Vagina (tissue), 2 donors: ENCODE data around the gene DHDDS.

ENCODE experiments used
- POLR2A ChIP-seq, 2 donors: fragments of 450-650 bp; IDR thresholded peaks; one replicate each; pipeline ENCODE4 v1.6.1; 2017; ENCODE audit warnings: antibody characterized with exemption in 2 of 2, mild to moderate bottlenecking in 2 of 2, moderate library complexity in 2 of 2
- TF ChIP-seq, protein P1 (sequence below), 3 experiments: fragments of 450-650 bp in 2 of 3; fragments of 200-600 bp in 1 of 3; sonication (generic) in 1 of 3; IDR thresholded peaks; one replicate each; pipeline ENCODE4 v1.5.1; 2017 to 2019; ENCODE audit warnings: antibody characterized with exemption in 3 of 3, mild to moderate bottlenecking in 2 of 3, moderate library complexity in 2 of 3

GRCh38 chr1:26459573-26460031 is 27.5 kb downstream of the DHDDS start:
- TF ChIP-seq, protein P1, sequence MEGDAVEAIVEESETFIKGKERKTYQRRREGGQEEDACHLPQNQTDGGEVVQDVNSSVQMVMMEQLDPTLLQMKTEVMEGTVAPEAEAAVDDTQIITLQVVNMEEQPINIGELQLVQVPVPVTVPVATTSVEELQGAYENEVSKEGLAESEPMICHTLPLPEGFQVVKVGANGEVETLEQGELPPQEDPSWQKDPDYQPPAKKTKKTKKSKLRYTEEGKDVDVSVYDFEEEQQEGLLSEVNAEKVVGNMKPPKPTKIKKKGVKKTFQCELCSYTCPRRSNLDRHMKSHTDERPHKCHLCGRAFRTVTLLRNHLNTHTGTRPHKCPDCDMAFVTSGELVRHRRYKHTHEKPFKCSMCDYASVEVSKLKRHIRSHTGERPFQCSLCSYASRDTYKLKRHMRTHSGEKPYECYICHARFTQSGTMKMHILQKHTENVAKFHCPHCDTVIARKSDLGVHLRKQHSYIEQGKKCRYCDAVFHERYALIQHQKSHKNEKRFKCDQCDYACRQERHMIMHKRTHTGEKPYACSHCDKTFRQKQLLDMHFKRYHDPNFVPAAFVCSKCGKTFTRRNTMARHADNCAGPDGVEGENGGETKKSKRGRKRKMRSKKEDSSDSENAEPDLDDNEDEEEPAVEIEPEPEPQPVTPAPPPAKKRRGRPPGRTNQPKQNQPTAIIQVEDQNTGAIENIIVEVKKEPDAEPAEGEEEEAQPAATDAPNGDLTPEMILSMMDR (IDR thresholded peaks at IDR 0.05), result no peak
- TF ChIP-seq POLR2A (IDR thresholded peaks at IDR 0.05), result no peak
